K562 (cell line): ENCODE results near the gene ARFGAP3. TPM values are rescaled to one million over a fixed set of nuclear protein-coding genes. Genes with fewer than 3 reads are reported as not detected.

Source experiments
- ATAC-seq: fragments of 200-7000 bp; cut with Tn5 transposase; 3 replicates; pipeline ENCODE4 v1.9.1; 2020; ENCODE audit warnings: moderate library complexity
- BruUV-seq: library from RNA; stranded (reverse); fragments of 400-500 nt; replicated peaks from 2 replicates; lab custom pipeline; 2021; lab: Mats Ljungman, UMichigan
- CTCF ChIA-PET: fragments of 300-600 bp; formaldehyde crosslinking; extraction: SDS; loops from one replicate; lab custom pipeline; 2021; ENCODE audit warnings: low intra/inter-chr PET ratio; lab: Yijun Ruan, JAX
- POLR2A ChIA-PET: fragments of 300-600, 350-650 bp; sonication (Branson Sonifier 250); formaldehyde crosslinking; extraction: SDS; loops from one replicate; lab custom pipeline; 2021; ENCODE audit warnings: antibody characterized with exemption, inconsistent platforms; lab: Yijun Ruan, JAX
- DNase-seq, 4 experiments: peaks; one replicate each; pipeline versions ENCODE4 v3.0.0 to v3.0.0-alpha.2; 2011 to 2018; ENCODE audit warnings: low spot score in 3 of 4, mixed read lengths in 3 of 4; ENCODE audit errors: extremely low read depth in 1 of 4
- FAIRE-seq: peaks from 2 replicates; lab custom pipeline; 2011; peaks lifted over from hg19 to GRCh38; lab: Jason Lieb, UNC
- H2AFZ ChIP-seq: 2 replicates; pipeline ENCODE4 v1.6.0; 2011; ENCODE audit warnings: low read depth, low read length, control low read depth, inconsistent platforms
- H3K27ac ChIP-seq: fragments of 200-600 bp; 3 replicates; pipeline ENCODE4 v1.8.0; 2011; ENCODE audit warnings: low read depth, mild to moderate bottlenecking, control low read depth, inconsistent platforms, low read length, moderate library complexity, mixed read lengths; ENCODE audit errors: extremely low read depth
- H3K27me3 ChIP-seq, 2 experiments: fragments of 300-600 bp in 1 of 2; 2 replicates in 1 of 2; 3 replicates in 1 of 2; pipeline versions ENCODE4 v1.6.0 to v1.8.0; 2011; ENCODE audit warnings: inconsistent platforms in 2 of 2, low read length in 2 of 2, mild to moderate bottlenecking in 1 of 2, mixed read lengths in 1 of 2, moderate library complexity in 1 of 2; ENCODE audit not compliant: control insufficient read depth in 2 of 2, insufficient read depth in 2 of 2
- H3K36me3 ChIP-seq: fragments of 300-600 bp; 3 replicates; pipeline ENCODE4 v1.8.0; 2011; ENCODE audit warnings: mild to moderate bottlenecking, low read length, inconsistent platforms; ENCODE audit not compliant: control insufficient read depth, insufficient read depth
- H3K4me1 ChIP-seq, 2 experiments: fragments of 200-600 bp in 1 of 2; replicated peaks in 1 of 2; 2 replicates in 1 of 2; 3 replicates in 1 of 2; pipeline versions ENCODE4 v1.5.1 to v1.8.0; 2011; ENCODE audit warnings: inconsistent platforms in 2 of 2, low read length in 2 of 2, mild to moderate bottlenecking in 1 of 2, mixed read lengths in 1 of 2, moderate library complexity in 1 of 2; ENCODE audit not compliant: control insufficient read depth in 2 of 2, insufficient read depth in 2 of 2
- H3K4me2 ChIP-seq: 2 replicates; pipeline ENCODE4 v1.6.1; 2011; ENCODE audit warnings: low read length, control low read depth, inconsistent platforms, mixed read lengths; ENCODE audit not compliant: insufficient read depth
- H3K4me3 ChIP-seq: fragments of 200-600 bp; sonication (generic), shearing (Covaris generic); 2 replicates; pipeline ENCODE4 v1.5.1; 2016; ENCODE audit warnings: control low read depth, inconsistent platforms
- H3K79me2 ChIP-seq: fragments of 200-600 bp; 3 replicates; pipeline ENCODE4 v1.8.0; 2011; ENCODE audit warnings: low read length, inconsistent platforms; ENCODE audit not compliant: control insufficient read depth, insufficient read depth
- H3K9ac ChIP-seq, 2 experiments: 2 replicates each; pipeline versions ENCODE4 v1.6.0 to v1.6.1; 2011; ENCODE audit warnings: low read depth in 2 of 2, low read length in 2 of 2, control low read depth in 1 of 2, inconsistent platforms in 1 of 2, mild to moderate bottlenecking in 1 of 2, mixed read lengths in 1 of 2; ENCODE audit not compliant: insufficient read depth in 1 of 2
- H3K9me1 ChIP-seq: one replicate; pipeline ENCODE4 v1.6.0; 2011; ENCODE audit warnings: inconsistent platforms, mild to moderate bottlenecking, low read length, moderate library complexity; ENCODE audit not compliant: control insufficient read depth, insufficient read depth
- H3K9me3 ChIP-seq: replicated peaks from 2 replicates; pipeline ENCODE4 v1.5.1; 2011; ENCODE audit warnings: low read depth, low read length, inconsistent platforms; ENCODE audit not compliant: control insufficient read depth, insufficient read depth
- H4K20me1 ChIP-seq: replicated peaks from 2 replicates; pipeline ENCODE4 v1.6.1; 2011; ENCODE audit warnings: low read length, inconsistent platforms, mixed read lengths; ENCODE audit not compliant: control insufficient read depth, insufficient read depth
- ARID1B ChIP-seq: fragments of 450-650 bp; IDR thresholded peaks from 2 replicates; pipeline ENCODE4 v1.6.1; 2016; ENCODE audit warnings: antibody characterized with exemption, mild to moderate bottlenecking, inconsistent platforms
- ATF1 ChIP-seq, 2 experiments: fragments of 450-650 bp in 1 of 2; IDR thresholded peaks; 2 replicates each; pipeline ENCODE4 v1.6.1; 2016; ENCODE audit warnings: missing compliant biosample characterization in 1 of 2, missing genetic modification characterization in 1 of 2
- BRF1 ChIP-seq: IDR thresholded peaks from 3 replicates; pipeline ENCODE4 v1.6.1; 2011; ENCODE audit warnings: borderline replicate concordance, mild to moderate bottlenecking; ENCODE audit not compliant: insufficient read length; ENCODE audit errors: extremely low read depth
- CBX5 ChIP-seq: IDR thresholded peaks from 2 replicates; pipeline ENCODE4 v1.6.1; 2014; ENCODE audit warnings: low read depth, borderline replicate concordance
- HNRNPUL1 ChIP-seq: fragments of 200-400 bp; formaldehyde crosslinking; IDR thresholded peaks from 2 replicates; pipeline ENCODE4 v1.6.1; 2017; ENCODE audit warnings: low read length
- KDM2B ChIP-seq: fragments of 250-450 bp; sonication (Bioruptor Pico); IDR thresholded peaks from 2 replicates; pipeline ENCODE4 v1.8.0; 2021; ENCODE audit warnings: mild to moderate bottlenecking, moderate library complexity
- POLR3A ChIP-seq: IDR thresholded peaks from 2 replicates; pipeline ENCODE4 v1.6.1; 2011; ENCODE audit warnings: borderline replicate concordance, mild to moderate bottlenecking, moderate library complexity; ENCODE audit not compliant: insufficient read length, insufficient read depth; ENCODE audit errors: extremely low read depth
- U2AF2 ChIP-seq: fragments of 200-400 bp; formaldehyde crosslinking; optimal IDR thresholded peaks from 2 replicates; pipeline ENCODE3; 2017; ENCODE audit warnings: low read depth, mild to moderate bottlenecking, low read length
- ZC3H11A ChIP-seq: IDR thresholded peaks from 2 replicates; pipeline ENCODE4 v1.6.1; 2012; ENCODE audit warnings: low read depth, low read length, improper control_type of control experiment
- ZNF766 ChIP-seq: fragments of 200-800 bp; sonication (Bioruptor generic); conservative IDR thresholded peaks from 2 replicates; pipeline ENCODE4 v1.6.1; 2016; ENCODE audit warnings: missing genetic modification characterization, missing compliant biosample characterization
- WGBS: fragments of 100-300 bp; shearing (Covaris generic); methylation state at CpG from one replicate; pipeline ENCODE4 v1.1.6; 2016; ENCODE audit warnings: low coverage, mixed read lengths; ENCODE audit not compliant: insufficient coverage; ENCODE audit errors: missing lambda C conversion rate; 5-methylcytosine and 5-hydroxymethylcytosine counted together
- in situ Hi-C: fragments of 300-500 bp; cut with MboI; formaldehyde crosslinking; loops from 4 replicates; pipeline ENCODE4 v1.15.0; 2018; ENCODE audit warnings: inconsistent platforms, mixed read lengths
- intact Hi-C: fragments of 100-400 bp; cut with micrococcal nuclease; formaldehyde crosslinking; loops from 2 replicates; pipeline ENCODE4 v1.14.2; 2022
- polyA plus RNA-seq, 8 experiments: library from polyadenylated mRNA; depleted of rRNA in 4 of 8; stranded (reverse) in 5 of 8; unstranded in 3 of 8; fragments of >200 nt; fragmentation: Nextera tagmentation in 2 of 8; fragmentation: Illumina TruSeq in 1 of 8; extraction: Ambion mirVana in 2 of 8; extraction: Trizol in 1 of 8; gene quantifications; 2 replicates each; pipeline versions ENCODE4 v1.2.1 to v1.2.3, GENCODE V29; 2011 to 2014; ENCODE audit warnings: inconsistent platforms in 1 of 8, missing spikeins in 1 of 8
- total RNA-seq, 7 experiments: library from RNA; depleted of rRNA in 6 of 7; stranded (reverse); fragments of >200 nt in 6 of 7; fragmentation: Illumina TruSeq in 2 of 7; extraction: Trizol in 2 of 7; gene quantifications; 2 replicates each; pipeline versions ENCODE4 v1.2.1 to v1.2.3, GENCODE V29; 2011 to 2021; ENCODE audit warnings: low replicate concordance in 1 of 7

Gene ARFGAP3
- total and polyA plus RNA-seq, 9 of the 15 experiments (the other 6 are each of a cell fraction or from before 2014, with no cell fraction given), result 14.2 to 31.9 (median 22.7) TPM

- Histone ChIP-seq H4K20me1 (no peaks in the 10 kb centered on the region), H3K9ac (no peak overlapping the region), H3K79me2 (peaks cover 6% of the 10 kb centered on the region), H3K27ac (no peak overlapping the region), H3K9me1 (no peaks in the 10 kb centered on the region), H3K4me1 (peaks cover 8 to 17% of the 10 kb centered on the region in 2 experiments; a peak in 4 of 5 replicates), H3K27me3 (no peaks in the 10 kb centered on the region), H3K9me3 (no peaks in the 10 kb centered on the region), H2AFZ (no peak overlapping the region), H3K36me3 (no peaks in the 10 kb centered on the region), H3K4me3 (no peak overlapping the region), H3K4me2 (no peak overlapping the region)
- ChIA-PET CTCF (no interaction called here), POLR2A (interaction anchor here (0.7 kb wide), 1 partner anchor 16 kb away, joined by 4 read pairs; no protein-coding TSS in a partner anchor)
- BruUV-seq, result no TSS peak
- intact Hi-C loops, result no loop called here
- WGBS, result 47% methylated on average over 4 of the region's 4 CpGs
- no peak for TF ChIP-seq KDM2B (CRISPR knock-in tag)
- TF ChIP-seq U2AF2, result no peak
- TF ChIP-seq ZC3H11A, result no peak
- no peak for TF ChIP-seq HNRNPUL1
- DNase-seq, result no peak
- ATAC-seq, result no peak
- FAIRE-seq, result no peak
- in situ Hi-C loops, result no loop called here
Measured at GRCh38 chr22:42860968-42861367, 3.9 kb upstream of the ARFGAP3 start.

- POLR2A ChIA-PET, result interaction anchor here (0.6 to 1.5 kb wide), 2 partner anchors 10 to 422 kb away, joined by 5 to 6 read pairs; no protein-coding TSS in a partner anchor
- no peak overlapping the region for H3K27ac ChIP-seq
- peak in 1 of 4 experiments; percentile 2 for DNase-seq
- TF ChIP-seq ATF1 (CRISPR knock-in tag; IDR thresholded peaks at IDR 0.05) (no peak), ATF1 (tag; IDR thresholded peaks at IDR 0.05) (no peak), POLR3A (no peak), ZNF766 (CRISPR knock-in tag) (0 out of 2 replicates have a peak, but pooled peaks have one; percentile 21), CBX5 (no peak), BRF1 (no peak), ARID1B (no peak)
- 93% methylated on average over 12 of the region's 14 CpGs for WGBS
- no peak overlapping the region for H3K4me3 ChIP-seq
- no peak for ATAC-seq
- H4K20me1 ChIP-seq, result no peaks in the 10 kb centered on the region
- BruUV-seq, result TSS peak; percentile 79
- no peaks in the 10 kb centered on the region for H3K27me3 ChIP-seq
- no peak overlapping the region for H3K4me2 ChIP-seq
- H3K4me1 ChIP-seq, result peaks cover 8 to 17% of the 10 kb centered on the region in 2 experiments; a peak in 4 of 5 replicates
- H3K9me3 ChIP-seq, result no peaks in the 10 kb centered on the region
- no peak overlapping the region; a peak in 1 of 4 replicates for H3K9ac ChIP-seq
- H2AFZ ChIP-seq, result no peak overlapping the region
- H3K79me2 ChIP-seq, result peaks cover 24% of the 10 kb centered on the region
- no peaks in the 10 kb centered on the region for H3K36me3 ChIP-seq
- intact Hi-C loops, result no loop called here
- H3K9me1 ChIP-seq, result no peaks in the 10 kb centered on the region
- CTCF ChIA-PET, result no interaction called here
- no peak for FAIRE-seq
- in situ Hi-C loops, result no loop called here
Measured at GRCh38 chr22:42857845-42858481, 890 bp upstream of the ARFGAP3 start.
